NCI-H128 (cell line): ENCODE results near the gene ZNF578.
"Not testable (repeated sequence)": the region's sequence is repeated elsewhere in the genome, so short reads cannot be mapped to it uniquely, and the experiment has no call there.

Source experiments
- DNase-seq: peaks from one replicate; lab custom pipeline; 2025; ENCODE audit not compliant: unreplicated experiment; lab: John Stamatoyannopoulos, UW

The ZNF578 gene

GRCh38 chr19:52557231-52557995 lies 104.1 kb downstream of the ZNF578 start:
- DNase-seq: no peak

GRCh38 chr19:52558732-52559445 lies 105.5 kb downstream of the ZNF578 start:
- DNase-seq: not testable (repeated sequence)

DNA sequence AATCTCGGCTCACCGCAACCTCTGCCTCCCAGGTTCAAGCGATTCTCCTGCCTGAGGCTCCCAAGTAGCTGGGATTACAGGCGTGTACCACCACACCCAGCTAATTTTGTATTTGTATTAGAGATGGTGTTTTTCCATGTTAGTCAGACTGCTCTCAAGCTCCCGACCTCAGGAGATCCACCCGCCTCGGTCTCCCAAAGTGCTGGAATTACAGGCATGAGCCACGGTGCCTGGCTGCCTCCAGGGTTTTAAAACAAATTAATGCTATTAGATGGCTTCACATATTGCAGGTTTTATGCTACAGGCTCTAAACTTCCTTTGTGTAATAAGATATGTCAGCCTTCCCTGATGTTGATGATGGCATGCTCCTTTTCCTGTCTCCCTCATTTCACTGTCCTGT lies 108.3 kb downstream of the ZNF578 start:
- DNase-seq: not testable (repeated sequence)
